Tibial nerve (tissue), 4 donors: ENCODE data around the gene ZBTB2.

Experiments
- EP300 ChIP-seq, 2 donors: sonication (generic); formaldehyde crosslinking; IDR thresholded peaks; one replicate each; pipeline ENCODE4 v1.6.1; 2017; ENCODE audit warnings: antibody characterized with exemption in 2 of 2, mild to moderate bottlenecking in 1 of 2
- POLR2A ChIP-seq, 2 donors: fragments of 450-650 bp; IDR thresholded peaks; one replicate each; pipeline ENCODE4 v1.6.1; 2017; ENCODE audit warnings: antibody characterized with exemption in 2 of 2, mild to moderate bottlenecking in 2 of 2, moderate library complexity in 2 of 2
- TF ChIP-seq, protein P1 (sequence below), 5 experiments: fragments of 200-600 bp in 3 of 5; fragments of 450-650 bp in 2 of 5; sonication (generic) in 3 of 5; IDR thresholded peaks; one replicate each; pipeline ENCODE4 v1.5.1; 2016 to 2019; ENCODE audit warnings: antibody characterized with exemption in 5 of 5, mild to moderate bottlenecking in 3 of 5, moderate library complexity in 2 of 5

DNA sequence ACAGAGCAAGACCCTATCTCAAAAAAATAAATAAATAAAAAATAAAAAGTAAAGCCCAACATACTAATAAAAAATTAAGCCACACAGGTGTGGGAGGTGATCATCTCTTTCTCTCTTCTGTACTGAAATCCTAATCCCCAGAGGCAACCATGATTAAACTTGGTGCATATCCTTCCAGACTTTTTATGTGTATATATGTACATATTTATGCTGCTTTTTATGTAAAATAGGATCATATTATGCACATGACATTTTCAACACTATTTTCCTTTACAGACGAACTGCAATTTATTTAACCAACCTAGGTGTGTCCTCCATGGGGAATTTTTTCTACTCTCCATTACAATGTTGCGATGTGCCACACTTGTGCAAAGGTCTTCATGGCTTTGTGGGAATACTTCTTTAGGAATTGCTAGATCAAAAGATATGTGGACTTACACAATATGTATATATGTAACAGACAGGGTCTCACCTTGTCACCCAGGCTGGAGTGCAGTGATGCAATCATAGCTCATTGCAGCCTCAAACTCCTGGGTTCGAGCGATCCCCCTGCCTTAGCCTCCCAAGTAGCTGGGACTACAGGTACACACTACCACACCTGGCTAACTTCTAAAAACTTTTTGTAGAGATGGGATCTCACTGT is 36.9 kb upstream of the ZBTB2 start:
- TF ChIP-seq, protein P1, sequence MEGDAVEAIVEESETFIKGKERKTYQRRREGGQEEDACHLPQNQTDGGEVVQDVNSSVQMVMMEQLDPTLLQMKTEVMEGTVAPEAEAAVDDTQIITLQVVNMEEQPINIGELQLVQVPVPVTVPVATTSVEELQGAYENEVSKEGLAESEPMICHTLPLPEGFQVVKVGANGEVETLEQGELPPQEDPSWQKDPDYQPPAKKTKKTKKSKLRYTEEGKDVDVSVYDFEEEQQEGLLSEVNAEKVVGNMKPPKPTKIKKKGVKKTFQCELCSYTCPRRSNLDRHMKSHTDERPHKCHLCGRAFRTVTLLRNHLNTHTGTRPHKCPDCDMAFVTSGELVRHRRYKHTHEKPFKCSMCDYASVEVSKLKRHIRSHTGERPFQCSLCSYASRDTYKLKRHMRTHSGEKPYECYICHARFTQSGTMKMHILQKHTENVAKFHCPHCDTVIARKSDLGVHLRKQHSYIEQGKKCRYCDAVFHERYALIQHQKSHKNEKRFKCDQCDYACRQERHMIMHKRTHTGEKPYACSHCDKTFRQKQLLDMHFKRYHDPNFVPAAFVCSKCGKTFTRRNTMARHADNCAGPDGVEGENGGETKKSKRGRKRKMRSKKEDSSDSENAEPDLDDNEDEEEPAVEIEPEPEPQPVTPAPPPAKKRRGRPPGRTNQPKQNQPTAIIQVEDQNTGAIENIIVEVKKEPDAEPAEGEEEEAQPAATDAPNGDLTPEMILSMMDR (IDR thresholded peaks at IDR 0.05): no peak
- TF ChIP-seq POLR2A (IDR thresholded peaks at IDR 0.05) (no peak), EP300 (IDR thresholded peaks at IDR 0.05) (no peak)
